GM12872 (cell line): ENCODE data around the gene NDUFS2.

Experiments used
- CTCF ChIP-seq: IDR thresholded peaks from 3 replicates; pipeline ENCODE4 v1.5.1; 2011; ENCODE audit warnings: low read depth, mild to moderate bottlenecking, low read length, moderate library complexity; ENCODE audit not compliant: insufficient read depth

The NDUFS2 gene

GRCh38 chr1:161180639-161181038 is 21.5 kb upstream of the NDUFS2 start:
- peak; percentile 41; the same call in 1 of the 3 replicates for TF ChIP-seq CTCF

GRCh38 chr1:161182214-161182613 is 20.0 kb upstream of the NDUFS2 start:
- TF ChIP-seq CTCF = no peak

DNA sequence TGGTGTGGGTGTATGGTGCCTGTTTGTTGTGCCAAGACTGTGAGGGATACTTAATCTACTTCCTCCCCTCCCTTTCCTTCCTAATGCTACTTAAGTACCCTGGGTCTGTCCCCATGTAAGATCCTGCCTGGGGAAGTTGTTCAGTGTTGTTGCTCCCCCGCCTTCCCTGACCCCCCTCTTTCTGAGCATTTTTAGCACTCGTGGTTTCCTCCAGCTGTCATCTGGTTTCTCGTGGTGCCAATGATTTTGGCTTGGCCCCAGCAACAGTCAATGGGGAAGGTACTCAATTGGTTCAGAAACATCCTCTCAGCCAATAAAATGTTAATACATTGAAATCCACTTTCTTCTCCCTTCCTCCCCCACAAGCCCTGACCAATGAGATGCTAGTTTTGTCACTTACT is 16.9 kb upstream of the NDUFS2 start:
- TF ChIP-seq CTCF = no peak

DNA sequence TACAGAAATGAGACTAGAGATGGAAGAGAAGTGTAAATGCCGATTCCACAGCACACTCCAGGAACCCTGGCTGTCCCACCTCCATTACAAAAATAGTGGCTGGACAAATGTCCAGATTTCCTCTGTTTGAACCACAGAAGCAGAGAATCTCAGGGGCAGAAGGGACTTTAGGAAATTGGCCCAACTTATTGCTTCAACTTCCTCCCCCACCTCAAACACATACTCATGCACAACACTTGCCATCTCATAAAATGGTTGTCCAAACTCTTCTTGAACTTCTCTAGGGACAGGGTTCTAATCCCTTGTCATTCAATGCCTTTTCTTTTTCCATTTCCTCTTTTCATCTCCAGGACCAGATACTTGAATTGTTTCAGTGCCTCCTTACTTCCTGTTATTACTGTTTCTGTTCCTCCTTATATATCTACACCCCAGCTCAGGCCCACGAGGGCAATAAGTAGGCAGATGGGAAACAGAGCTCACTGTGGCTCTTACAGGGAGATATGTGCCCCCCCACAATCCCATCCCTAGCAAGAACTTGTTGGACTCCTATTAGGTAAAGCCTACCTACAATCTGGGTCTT is 16.3 kb upstream of the NDUFS2 start:
- TF ChIP-seq CTCF = no peak

DNA sequence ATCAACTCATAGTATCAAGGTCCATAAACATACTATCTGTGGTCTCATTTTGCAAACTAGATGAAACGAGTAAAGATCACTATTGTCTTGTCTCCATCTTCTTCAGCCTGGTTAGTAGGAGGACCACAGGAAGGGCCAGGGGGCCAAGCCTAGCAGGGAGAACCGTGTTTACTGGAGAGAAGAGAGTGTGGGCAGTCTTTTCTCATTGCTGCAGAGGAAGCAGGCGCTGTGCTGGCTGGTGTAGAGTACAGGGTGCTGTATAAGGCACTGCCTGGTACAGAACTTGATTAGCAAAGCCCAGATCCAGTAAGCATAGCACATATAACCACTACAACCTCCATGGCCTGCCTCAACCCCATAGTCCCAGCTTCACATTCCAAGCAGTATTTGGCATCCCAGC is 14.9 kb upstream of the NDUFS2 start:
- no peak for TF ChIP-seq CTCF

- no peak for TF ChIP-seq CTCF
Measured at GRCh38 chr1:161188381-161188780, 13.8 kb upstream of the NDUFS2 start.

- TF ChIP-seq CTCF = no peak
Measured at GRCh38 chr1:161189036-161189435, 13.1 kb upstream of the NDUFS2 start.
